Measurements from ENCODE around the gene BRD3OS. TPM values are rescaled to one million over a fixed set of nuclear protein-coding genes. Genes with fewer than 3 reads are reported as not detected.

Gene BRD3OS
- polyA plus RNA-seq, 1 of the 3 experiments (the other 2 are of a cell fraction), result 23.1 TPM

DNA sequence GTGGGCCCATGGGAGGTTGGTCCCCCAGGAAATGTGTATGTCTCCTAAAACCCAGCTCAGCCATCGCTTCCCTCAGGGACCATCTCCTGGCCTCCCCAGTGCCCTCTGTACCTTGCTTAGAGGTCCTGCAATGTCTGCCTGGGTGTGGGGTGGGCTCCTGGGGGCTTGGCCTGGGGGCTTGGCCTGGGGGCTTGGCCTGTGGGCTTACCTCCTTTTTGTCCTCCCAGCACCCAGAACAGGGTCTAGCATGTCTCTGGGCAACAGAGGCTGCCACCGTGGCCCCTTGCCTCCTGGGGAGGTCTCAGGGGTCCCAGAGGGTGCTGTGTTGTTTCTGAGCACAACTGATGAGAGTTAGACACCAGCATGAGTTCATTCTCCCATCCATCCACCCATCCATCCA, 22.5 kb upstream of the BRD3OS start:
- WGBS (ENCODE audit: low lambda C conversion rate), result 29% methylated on average over 2 of the region's 2 CpGs
- H3K4me1 ChIP-seq (ENCODE audit: control insufficient read depth in 1 of 2, insufficient read depth in 2 of 2, low read depth in 1 of 2, low read length in 1 of 2), result peaks cover 0 to 11% of the 10 kb centered on the region in 2 experiments; a peak in 1 of 4 replicates
- no peak overlapping the region for H3K9ac ChIP-seq
- H3F3A ChIP-seq (replicated peaks; ENCODE audit: insufficient read depth), result no peaks in the 10 kb centered on the region
- no peak for DNase-seq
- no peak overlapping the region for H3K27ac ChIP-seq (ENCODE audit: low read depth in 2 of 2, low read length in 1 of 2)
- ChIA-PET POLR2A (no interaction called here), CTCF (interaction anchor here (1.5 to 7.3 kb wide), 2 partner anchors 8 to 221 kb away, joined by 4 to 72 read pairs; no protein-coding TSS in a partner anchor)
- H3K4me3 ChIP-seq (ENCODE audit: low read depth in 2 of 2, low read length in 1 of 2), result no peak overlapping the region
- no peak for TF ChIP-seq GABPA (IDR thresholded peaks at IDR 0.05; ENCODE audit: low read depth)
- H3K9me2 ChIP-seq, result no peaks in the 10 kb centered on the region
- H3K36me3 ChIP-seq (replicated peaks in 1 of 2; ENCODE audit: control insufficient read depth in 1 of 2, insufficient read depth in 2 of 2, low read length in 1 of 2), result no peaks in the 10 kb centered on the region
- no peaks in the 10 kb centered on the region for H4K20me1 ChIP-seq (ENCODE audit: insufficient read depth)
- no peaks in the 10 kb centered on the region for H3K9me3 ChIP-seq
- H3K79me2 ChIP-seq (ENCODE audit: insufficient read depth), result no peaks in the 10 kb centered on the region
- no peak overlapping the region for H3K4me2 ChIP-seq
- H3K27me3 ChIP-seq (ENCODE audit: insufficient read depth), result no peaks in the 10 kb centered on the region
- no peak overlapping the region for H2AFZ ChIP-seq (ENCODE audit: low read depth)

- Histone ChIP-seq H2AFZ (ENCODE audit: low read depth) (no peak overlapping the region), H3K9me2 (no peaks in the 10 kb centered on the region), H3K4me3 (ENCODE audit: low read depth in 2 of 2, low read length in 1 of 2) (no peak overlapping the region), H3K27me3 (ENCODE audit: insufficient read depth) (no peaks in the 10 kb centered on the region), H3K4me2 (no peak overlapping the region), H3K79me2 (ENCODE audit: insufficient read depth) (no peaks in the 10 kb centered on the region), H3K4me1 (ENCODE audit: control insufficient read depth in 1 of 2, insufficient read depth in 2 of 2, low read depth in 1 of 2, low read length in 1 of 2) (peaks cover 0 to 11% of the 10 kb centered on the region in 2 experiments; a peak in 1 of 4 replicates), H3K36me3 (replicated peaks in 1 of 2; ENCODE audit: control insufficient read depth in 1 of 2, insufficient read depth in 2 of 2, low read length in 1 of 2) (no peaks in the 10 kb centered on the region), H3K9me3 (no peaks in the 10 kb centered on the region), H4K20me1 (ENCODE audit: insufficient read depth) (no peaks in the 10 kb centered on the region), H3F3A (replicated peaks; ENCODE audit: insufficient read depth) (no peaks in the 10 kb centered on the region), H3K9ac (no peak overlapping the region), H3K27ac (ENCODE audit: low read depth in 2 of 2, low read length in 1 of 2) (no peak overlapping the region)
- ChIA-PET CTCF (interaction anchor here (1.5 to 7.3 kb wide), 3 partner anchors 9 to 221 kb away, joined by 4 to 72 read pairs (median 6); no protein-coding TSS in a partner anchor), POLR2A (no interaction called here)
- DNase-seq, result no peak
- no peak for TF ChIP-seq JUND (IDR thresholded peaks at IDR 0.05)
- whole genome bisulfite sequencing (ENCODE audit: low lambda C conversion rate), result 55% methylated on average over 2 of the region's 2 CpGs
Observed at GRCh38 chr9:134003237-134003636, 22.0 kb upstream of the BRD3OS start.

GRCh38 chr9:134004131-134004873, 21.0 kb upstream of the BRD3OS start:
- no peaks in the 10 kb centered on the region for H3K27me3 ChIP-seq (ENCODE audit: insufficient read depth)
- H3K4me3 ChIP-seq (ENCODE audit: low read depth in 2 of 2, low read length in 1 of 2), result no peak overlapping the region
- no peaks in the 10 kb centered on the region for H3K79me2 ChIP-seq (ENCODE audit: insufficient read depth)
- H3K9me3 ChIP-seq, result no peaks in the 10 kb centered on the region
- no peak overlapping the region for H3K4me2 ChIP-seq
- POLR2A ChIA-PET, result interaction anchor here (0.8 kb wide), 1 partner anchor 130 kb away, joined by 3 read pairs; no protein-coding TSS in a partner anchor
- peaks cover 0 to 11% of the 10 kb centered on the region in 2 experiments; a peak in 1 of 4 replicates for H3K4me1 ChIP-seq (ENCODE audit: control insufficient read depth in 1 of 2, insufficient read depth in 2 of 2, low read depth in 1 of 2, low read length in 1 of 2)
- WGBS (ENCODE audit: low lambda C conversion rate), result 58% methylated on average over 5 of the region's 20 CpGs
- no peaks in the 10 kb centered on the region for H3F3A ChIP-seq (replicated peaks; ENCODE audit: insufficient read depth)
- no peak overlapping the region for H3K9ac ChIP-seq
- CTCF ChIA-PET, result interaction anchor here (0.7 to 7.3 kb wide), 5 partner anchors 10 to 261 kb away, joined by 3 to 72 read pairs (median 6); no protein-coding TSS in a partner anchor
- H2AFZ ChIP-seq (ENCODE audit: low read depth), result no peak overlapping the region
- H3K9me2 ChIP-seq, result no peaks in the 10 kb centered on the region
- no peak overlapping the region for H3K27ac ChIP-seq (ENCODE audit: low read depth in 2 of 2, low read length in 1 of 2)
- no peaks in the 10 kb centered on the region for H4K20me1 ChIP-seq (ENCODE audit: insufficient read depth)
- no peaks in the 10 kb centered on the region for H3K36me3 ChIP-seq (replicated peaks in 1 of 2; ENCODE audit: control insufficient read depth in 1 of 2, insufficient read depth in 2 of 2, low read length in 1 of 2)
- no peak for DNase-seq
- no peak for TF ChIP-seq RFX5 (IDR thresholded peaks at IDR 0.05; ENCODE audit: low read length)
- no peak for TF ChIP-seq FOSL2 (IDR thresholded peaks at IDR 0.05; ENCODE audit: borderline replicate concordance, low read depth)
- TF ChIP-seq RAD21 (IDR thresholded peaks at IDR 0.05; ENCODE audit: low read length), result no peak
- TF ChIP-seq SMC3 (IDR thresholded peaks at IDR 0.05; ENCODE audit: low read depth, low read length), result no peak
- TF ChIP-seq, protein P1, sequence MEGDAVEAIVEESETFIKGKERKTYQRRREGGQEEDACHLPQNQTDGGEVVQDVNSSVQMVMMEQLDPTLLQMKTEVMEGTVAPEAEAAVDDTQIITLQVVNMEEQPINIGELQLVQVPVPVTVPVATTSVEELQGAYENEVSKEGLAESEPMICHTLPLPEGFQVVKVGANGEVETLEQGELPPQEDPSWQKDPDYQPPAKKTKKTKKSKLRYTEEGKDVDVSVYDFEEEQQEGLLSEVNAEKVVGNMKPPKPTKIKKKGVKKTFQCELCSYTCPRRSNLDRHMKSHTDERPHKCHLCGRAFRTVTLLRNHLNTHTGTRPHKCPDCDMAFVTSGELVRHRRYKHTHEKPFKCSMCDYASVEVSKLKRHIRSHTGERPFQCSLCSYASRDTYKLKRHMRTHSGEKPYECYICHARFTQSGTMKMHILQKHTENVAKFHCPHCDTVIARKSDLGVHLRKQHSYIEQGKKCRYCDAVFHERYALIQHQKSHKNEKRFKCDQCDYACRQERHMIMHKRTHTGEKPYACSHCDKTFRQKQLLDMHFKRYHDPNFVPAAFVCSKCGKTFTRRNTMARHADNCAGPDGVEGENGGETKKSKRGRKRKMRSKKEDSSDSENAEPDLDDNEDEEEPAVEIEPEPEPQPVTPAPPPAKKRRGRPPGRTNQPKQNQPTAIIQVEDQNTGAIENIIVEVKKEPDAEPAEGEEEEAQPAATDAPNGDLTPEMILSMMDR (IDR thresholded peaks at IDR 0.05), result no peak
- TF ChIP-seq GATA2 (CRISPR knock-in tag; IDR thresholded peaks at IDR 0.05), result no peak
- TF ChIP-seq, protein P2, sequence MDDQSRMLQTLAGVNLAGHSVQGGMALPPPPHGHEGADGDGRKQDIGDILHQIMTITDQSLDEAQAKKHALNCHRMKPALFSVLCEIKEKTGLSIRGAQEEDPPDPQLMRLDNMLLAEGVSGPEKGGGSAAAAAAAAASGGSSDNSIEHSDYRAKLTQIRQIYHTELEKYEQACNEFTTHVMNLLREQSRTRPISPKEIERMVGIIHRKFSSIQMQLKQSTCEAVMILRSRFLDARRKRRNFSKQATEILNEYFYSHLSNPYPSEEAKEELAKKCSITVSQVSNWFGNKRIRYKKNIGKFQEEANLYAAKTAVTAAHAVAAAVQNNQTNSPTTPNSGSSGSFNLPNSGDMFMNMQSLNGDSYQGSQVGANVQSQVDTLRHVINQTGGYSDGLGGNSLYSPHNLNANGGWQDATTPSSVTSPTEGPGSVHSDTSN (IDR thresholded peaks at IDR 0.05), result no peak
- TF ChIP-seq, protein P3, sequence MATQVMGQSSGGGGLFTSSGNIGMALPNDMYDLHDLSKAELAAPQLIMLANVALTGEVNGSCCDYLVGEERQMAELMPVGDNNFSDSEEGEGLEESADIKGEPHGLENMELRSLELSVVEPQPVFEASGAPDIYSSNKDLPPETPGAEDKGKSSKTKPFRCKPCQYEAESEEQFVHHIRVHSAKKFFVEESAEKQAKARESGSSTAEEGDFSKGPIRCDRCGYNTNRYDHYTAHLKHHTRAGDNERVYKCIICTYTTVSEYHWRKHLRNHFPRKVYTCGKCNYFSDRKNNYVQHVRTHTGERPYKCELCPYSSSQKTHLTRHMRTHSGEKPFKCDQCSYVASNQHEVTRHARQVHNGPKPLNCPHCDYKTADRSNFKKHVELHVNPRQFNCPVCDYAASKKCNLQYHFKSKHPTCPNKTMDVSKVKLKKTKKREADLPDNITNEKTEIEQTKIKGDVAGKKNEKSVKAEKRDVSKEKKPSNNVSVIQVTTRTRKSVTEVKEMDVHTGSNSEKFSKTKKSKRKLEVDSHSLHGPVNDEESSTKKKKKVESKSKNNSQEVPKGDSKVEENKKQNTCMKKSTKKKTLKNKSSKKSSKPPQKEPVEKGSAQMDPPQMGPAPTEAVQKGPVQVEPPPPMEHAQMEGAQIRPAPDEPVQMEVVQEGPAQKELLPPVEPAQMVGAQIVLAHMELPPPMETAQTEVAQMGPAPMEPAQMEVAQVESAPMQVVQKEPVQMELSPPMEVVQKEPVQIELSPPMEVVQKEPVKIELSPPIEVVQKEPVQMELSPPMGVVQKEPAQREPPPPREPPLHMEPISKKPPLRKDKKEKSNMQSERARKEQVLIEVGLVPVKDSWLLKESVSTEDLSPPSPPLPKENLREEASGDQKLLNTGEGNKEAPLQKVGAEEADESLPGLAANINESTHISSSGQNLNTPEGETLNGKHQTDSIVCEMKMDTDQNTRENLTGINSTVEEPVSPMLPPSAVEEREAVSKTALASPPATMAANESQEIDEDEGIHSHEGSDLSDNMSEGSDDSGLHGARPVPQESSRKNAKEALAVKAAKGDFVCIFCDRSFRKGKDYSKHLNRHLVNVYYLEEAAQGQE (IDR thresholded peaks at IDR 0.05; ENCODE audit: low read depth, low read length), result no peak
- no peak for TF ChIP-seq FOXJ3 (CRISPR knock-in tag; IDR thresholded peaks at IDR 0.05)
- no peak for TF ChIP-seq SIN3A (IDR thresholded peaks at IDR 0.05; ENCODE audit: borderline replicate concordance, low read depth, low read length)
- no peak for TF ChIP-seq YY1 (IDR thresholded peaks at IDR 0.05; ENCODE audit: low read depth)
- no peak for TF ChIP-seq TEAD4 (IDR thresholded peaks at IDR 0.05; ENCODE audit: borderline replicate concordance, insufficient read depth)
- no peak for TF ChIP-seq POLR2AphosphoS5 (IDR thresholded peaks at IDR 0.05; ENCODE audit: low read depth, low read length)
